GM12865 (cell line): ENCODE results near the gene CXCL13.
A peak's percentile ranks its signal among the peaks of the same experiment; 100 is the strongest.

Experiments
- DNase-seq: peaks from one replicate; pipeline ENCODE4 v3.0.0; 2010; ENCODE audit warnings: low read depth
- H3K4me3 ChIP-seq: 2 replicates; pipeline ENCODE4 v1.5.1; 2011; ENCODE audit warnings: mild to moderate bottlenecking, low read depth, low read length, control low read depth
- TF ChIP-seq, protein P1 (sequence below): IDR thresholded peaks from 2 replicates; pipeline ENCODE4 v1.5.1; 2011; ENCODE audit warnings: low read length, control low read depth, low read depth, inconsistent platforms; ENCODE audit not compliant: insufficient read depth; ENCODE audit errors: missing control alignments

Gene CXCL13

DNA sequence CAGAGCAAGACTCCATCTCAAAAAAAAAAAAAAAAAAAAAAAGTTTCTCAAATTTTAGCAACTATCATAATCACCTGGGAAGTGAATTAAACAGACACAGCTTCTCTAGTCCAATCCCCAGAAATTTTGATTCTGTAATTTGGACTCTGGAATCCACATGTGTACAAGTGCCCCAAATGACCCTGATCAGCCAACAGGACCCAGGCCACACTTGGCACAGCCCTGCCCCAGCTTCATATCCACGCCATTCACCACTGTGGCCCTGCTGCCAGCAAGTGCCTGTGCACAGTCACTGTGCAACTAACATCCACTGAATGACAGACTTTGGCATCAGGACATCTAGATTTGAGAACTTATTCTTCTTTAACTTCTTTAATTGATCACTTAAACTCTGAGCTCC lies 14.1 kb upstream of the CXCL13 start:
- TF ChIP-seq, protein P1, sequence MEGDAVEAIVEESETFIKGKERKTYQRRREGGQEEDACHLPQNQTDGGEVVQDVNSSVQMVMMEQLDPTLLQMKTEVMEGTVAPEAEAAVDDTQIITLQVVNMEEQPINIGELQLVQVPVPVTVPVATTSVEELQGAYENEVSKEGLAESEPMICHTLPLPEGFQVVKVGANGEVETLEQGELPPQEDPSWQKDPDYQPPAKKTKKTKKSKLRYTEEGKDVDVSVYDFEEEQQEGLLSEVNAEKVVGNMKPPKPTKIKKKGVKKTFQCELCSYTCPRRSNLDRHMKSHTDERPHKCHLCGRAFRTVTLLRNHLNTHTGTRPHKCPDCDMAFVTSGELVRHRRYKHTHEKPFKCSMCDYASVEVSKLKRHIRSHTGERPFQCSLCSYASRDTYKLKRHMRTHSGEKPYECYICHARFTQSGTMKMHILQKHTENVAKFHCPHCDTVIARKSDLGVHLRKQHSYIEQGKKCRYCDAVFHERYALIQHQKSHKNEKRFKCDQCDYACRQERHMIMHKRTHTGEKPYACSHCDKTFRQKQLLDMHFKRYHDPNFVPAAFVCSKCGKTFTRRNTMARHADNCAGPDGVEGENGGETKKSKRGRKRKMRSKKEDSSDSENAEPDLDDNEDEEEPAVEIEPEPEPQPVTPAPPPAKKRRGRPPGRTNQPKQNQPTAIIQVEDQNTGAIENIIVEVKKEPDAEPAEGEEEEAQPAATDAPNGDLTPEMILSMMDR = no peak
- H3K4me3 ChIP-seq = no peak overlapping the region
- DNase-seq = no peak

DNA sequence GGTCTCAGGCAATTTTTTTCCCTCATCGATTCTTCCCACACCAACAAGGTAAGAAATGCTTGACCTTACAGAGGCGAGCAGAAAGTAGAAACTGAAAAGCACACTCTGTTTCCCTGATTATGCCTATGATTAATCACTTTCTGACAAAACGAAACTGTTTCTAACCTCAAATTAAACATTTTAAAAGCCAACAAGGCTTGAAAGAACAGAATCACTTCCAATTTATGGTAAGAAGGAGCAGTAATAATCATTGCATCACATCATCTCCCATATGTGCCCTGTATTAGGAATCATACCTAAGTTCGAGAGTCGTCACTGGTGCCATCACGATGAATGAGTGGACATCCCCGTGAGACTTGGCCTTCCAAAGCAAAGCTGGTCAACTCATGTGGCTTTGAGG lies 12.5 kb upstream of the CXCL13 start:
- TF ChIP-seq, protein P1 = no peak
- no peak overlapping the region for H3K4me3 ChIP-seq
- no peak for DNase-seq

DNA sequence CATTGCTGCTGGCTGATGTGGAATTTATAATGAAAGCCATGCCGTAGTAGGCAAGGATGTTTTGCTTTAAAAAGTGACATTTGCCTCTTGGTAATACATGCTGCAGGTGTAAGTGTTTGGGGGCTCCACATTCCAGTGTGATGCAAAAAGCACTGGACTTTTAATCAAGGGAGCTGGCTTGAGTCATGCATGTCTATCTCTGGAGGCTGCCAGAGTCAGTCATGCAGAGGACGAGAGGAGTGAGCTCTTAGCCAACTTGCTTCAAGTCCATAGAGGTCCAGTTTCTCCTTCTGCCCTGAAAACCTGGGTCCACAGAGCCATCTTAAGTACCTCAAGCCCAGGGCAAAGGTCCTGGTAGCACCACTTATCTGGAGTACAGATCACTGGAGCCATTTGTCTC lies 11.6 kb upstream of the CXCL13 start:
- TF ChIP-seq, protein P1 = no peak
- H3K4me3 ChIP-seq = no peak overlapping the region
- no peak for DNase-seq

DNA sequence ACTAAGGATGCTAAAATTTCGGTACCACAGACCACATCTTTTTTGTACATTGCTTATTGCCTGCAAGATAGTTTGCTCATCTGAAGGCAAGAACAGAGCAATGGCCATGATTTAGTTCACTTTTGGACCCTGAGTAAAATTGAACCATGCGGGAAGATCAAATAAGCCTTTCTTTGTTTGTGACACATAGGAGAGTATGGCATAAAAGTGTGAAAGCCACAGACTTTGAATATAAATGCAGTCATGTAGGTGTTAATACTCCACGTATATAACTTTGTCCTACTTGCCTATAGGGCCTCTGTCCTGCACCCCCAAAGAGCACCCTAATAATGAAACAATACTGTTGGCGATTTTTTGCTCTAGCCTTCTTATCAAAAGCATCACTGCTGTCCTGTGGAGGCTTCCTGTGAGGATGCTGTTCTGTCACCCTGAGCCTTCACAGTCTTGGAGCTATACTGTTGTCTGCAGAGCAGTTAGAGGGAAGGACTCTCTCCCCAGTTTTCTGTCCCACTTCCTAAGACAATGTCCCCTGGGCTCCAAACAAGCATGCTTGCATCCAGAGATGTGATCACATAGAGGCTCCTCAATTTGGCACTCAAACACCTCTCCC lies 10.2 kb upstream of the CXCL13 start:
- H3K4me3 ChIP-seq = no peak overlapping the region
- TF ChIP-seq, protein P1 = no peak
- DNase-seq = peak; percentile 11

DNA sequence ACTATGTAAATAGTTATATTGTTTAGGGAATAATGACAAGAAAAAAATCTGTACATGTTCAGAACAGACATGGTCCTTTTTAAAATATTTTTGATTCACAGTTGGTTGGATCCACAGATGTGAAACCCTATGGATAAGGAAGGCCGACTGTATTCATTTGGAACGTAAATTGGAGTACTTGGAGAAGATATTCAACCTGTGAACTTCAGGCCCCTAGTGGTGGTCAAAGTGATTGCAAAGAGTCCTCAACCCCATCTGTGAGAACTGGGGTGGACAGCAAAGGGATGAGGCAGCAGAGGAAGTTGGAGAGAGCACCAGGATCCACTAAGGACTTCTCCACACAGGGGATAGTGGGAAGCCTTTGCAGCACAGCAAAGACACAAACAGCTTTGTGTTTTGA lies 6.2 kb upstream of the CXCL13 start:
- TF ChIP-seq, protein P1 = peak; percentile 52
- H3K4me3 ChIP-seq = no peak overlapping the region
- DNase-seq = peak; percentile 52

DNA sequence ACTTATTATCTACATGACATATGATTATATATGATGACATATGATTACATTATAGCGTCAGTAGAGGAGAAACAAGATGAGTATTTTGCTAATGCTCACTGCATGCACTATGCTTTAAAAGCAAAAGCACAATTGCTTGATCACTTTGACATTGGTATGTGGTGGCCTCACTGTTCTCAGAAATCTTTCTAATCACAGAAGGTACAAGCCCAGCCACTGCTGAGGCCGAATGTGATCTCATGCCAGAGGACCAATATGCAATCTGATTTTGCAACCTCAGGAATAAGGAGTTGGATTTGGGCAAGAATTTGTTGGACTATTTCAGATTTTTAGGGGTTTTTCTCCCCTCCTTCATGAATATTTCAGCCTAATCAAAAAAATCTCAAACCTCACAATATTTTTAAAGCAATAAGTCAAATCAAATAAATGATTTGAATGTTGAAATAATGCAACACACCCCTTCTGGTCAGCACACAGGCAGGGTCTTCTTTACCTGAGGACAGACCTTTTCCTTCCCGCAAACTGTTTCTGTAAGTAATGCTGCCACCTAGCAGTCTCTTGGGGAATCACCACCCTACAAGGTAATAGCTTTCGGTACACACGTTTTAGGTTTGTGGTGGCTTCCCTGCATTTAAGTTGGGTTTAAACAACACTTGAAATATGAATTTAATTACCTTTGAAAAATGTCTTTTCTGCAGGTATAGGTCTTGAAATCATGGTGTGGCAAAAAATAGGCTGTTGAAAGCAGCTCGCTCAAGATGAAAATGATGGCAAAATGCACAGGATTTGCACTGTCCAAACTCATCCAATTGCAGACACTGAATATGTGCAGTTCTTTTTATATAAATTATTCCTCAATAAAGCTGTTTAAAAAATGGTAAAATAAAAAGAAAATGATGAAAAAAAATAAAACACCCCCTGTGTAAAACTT lies 4.8 kb upstream of the CXCL13 start:
- no peak overlapping the region for H3K4me3 ChIP-seq
- DNase-seq = peak; percentile 47
- TF ChIP-seq, protein P1 = peak; percentile 77
